Osteocyte (in vitro differentiated cells): ENCODE measurements around the gene HIBCH. TPM values are rescaled to one million over a fixed set of nuclear protein-coding genes. Genes with fewer than 3 reads are reported as not detected.

Source experiments
- DNase-seq: peaks from one replicate; pipeline ENCODE4 v3.0.0; 2021; ENCODE audit warnings: mixed read lengths; ENCODE audit not compliant: unreplicated experiment; ENCODE audit errors: extremely low spot score
- H3K27ac Mint-ChIP-seq: one replicate; pipeline ENCODE4 v1.8.0; 2021; ENCODE audit warnings: mild to moderate bottlenecking, mixed read lengths; ENCODE audit not compliant: unreplicated experiment
- H3K27me3 Mint-ChIP-seq: one replicate; pipeline ENCODE4 v1.8.0; 2021; ENCODE audit warnings: mixed read lengths; ENCODE audit not compliant: unreplicated experiment
- H3K36me3 Mint-ChIP-seq: one replicate; pipeline ENCODE4 v1.8.0; 2021; ENCODE audit warnings: mixed read lengths; ENCODE audit not compliant: unreplicated experiment
- H3K4me1 Mint-ChIP-seq: one replicate; pipeline ENCODE4 v1.8.0; 2021; ENCODE audit warnings: mixed read lengths; ENCODE audit not compliant: unreplicated experiment
- H3K4me3 Mint-ChIP-seq: one replicate; pipeline ENCODE4 v1.8.0; 2021; ENCODE audit warnings: mild to moderate bottlenecking, moderate library complexity, mixed read lengths; ENCODE audit not compliant: unreplicated experiment
- H3K9me3 Mint-ChIP-seq: one replicate; pipeline ENCODE4 v1.8.0; 2021; ENCODE audit warnings: mixed read lengths; ENCODE audit not compliant: unreplicated experiment
- CTCF ChIP-seq: fragments of 200-600 bp; sonication (generic); IDR thresholded peaks from 2 replicates; pipeline ENCODE4 v1.5.0; 2021; ENCODE audit warnings: antibody characterized with exemption, mild to moderate bottlenecking, moderate library complexity
- total RNA-seq: library from RNA; stranded (reverse); gene quantifications from 2 replicates; pipeline ENCODE4 v1.2.1, GENCODE V29; 2021

The HIBCH gene
- total RNA-seq, 1 donor from 2014 or later: 28.4 TPM

GRCh38 chr2:190199109-190199508 is 120.5 kb downstream of the HIBCH start:
- Mint-ChIP-seq H3K4me3 (no peak overlapping the region), H3K27me3 (no peaks in the 10 kb centered on the region), H3K4me1 (no peaks in the 10 kb centered on the region), H3K9me3 (no peaks in the 10 kb centered on the region), H3K36me3 (peaks cover 22% of the 10 kb centered on the region), H3K27ac (no peak overlapping the region)
- DNase-seq: no peak
- TF ChIP-seq CTCF: no peak

GRCh38 chr2:190197143-190197720 is 122.4 kb downstream of the HIBCH start:
- H3K27me3 Mint-ChIP-seq: no peaks in the 10 kb centered on the region
- peaks cover 18% of the 10 kb centered on the region for H3K36me3 Mint-ChIP-seq
- no peak overlapping the region for H3K27ac Mint-ChIP-seq
- no peak for DNase-seq
- no peaks in the 10 kb centered on the region for H3K4me1 Mint-ChIP-seq
- no peaks in the 10 kb centered on the region for H3K9me3 Mint-ChIP-seq
- TF ChIP-seq CTCF: no peak
- no peak overlapping the region for H3K4me3 Mint-ChIP-seq

GRCh38 chr2:190190507-190191162 is 129.0 kb downstream of the HIBCH start:
- Mint-ChIP-seq H3K4me1 (no peaks in the 10 kb centered on the region), H3K27me3 (no peaks in the 10 kb centered on the region), H3K4me3 (no peak overlapping the region), H3K27ac (no peak overlapping the region), H3K36me3 (peaks cover 10% of the 10 kb centered on the region), H3K9me3 (no peaks in the 10 kb centered on the region)
- no peak for TF ChIP-seq CTCF
- DNase-seq: no peak

GRCh38 chr2:190188289-190188688 is 131.3 kb downstream of the HIBCH start:
- Mint-ChIP-seq H3K27ac (no peak overlapping the region), H3K36me3 (peaks cover 3% of the 10 kb centered on the region), H3K4me1 (no peaks in the 10 kb centered on the region), H3K4me3 (no peak overlapping the region), H3K9me3 (no peaks in the 10 kb centered on the region), H3K27me3 (no peaks in the 10 kb centered on the region)
- no peak for TF ChIP-seq CTCF
- DNase-seq: no peak

- no peak for TF ChIP-seq CTCF
- H3K4me3 Mint-ChIP-seq: no peak overlapping the region
- no peaks in the 10 kb centered on the region for H3K9me3 Mint-ChIP-seq
- no peaks in the 10 kb centered on the region for H3K27me3 Mint-ChIP-seq
- DNase-seq: no peak
- H3K27ac Mint-ChIP-seq: no peak overlapping the region
- H3K36me3 Mint-ChIP-seq: peaks cover 3% of the 10 kb centered on the region
- no peaks in the 10 kb centered on the region for H3K4me1 Mint-ChIP-seq
These were observed 133.4 kb downstream of the HIBCH start for GRCh38 chr2:190186238-190186637.
